GM18873 (cell line): ENCODE measurements around the gene ILKAP.

Experiments
- ATAC-seq: cut with Tn5 transposase; IDR thresholded peaks from one replicate; pipeline ENCODE4 v1.9.1; 2021; ENCODE audit warnings: mild to moderate bottlenecking, moderate library complexity, moderate number of reproducible peaks; ENCODE audit not compliant: unreplicated experiment, low FRiP score

ILKAP gene

GRCh38 chr2:238126338-238126737 is 77.2 kb downstream of the ILKAP start:
- no peak for ATAC-seq

GRCh38 chr2:238125127-238125885 is 78.2 kb downstream of the ILKAP start:
- no peak for ATAC-seq

GRCh38 chr2:238124488-238125126 is 78.9 kb downstream of the ILKAP start:
- no peak for ATAC-seq

GRCh38 chr2:238123991-238124470 is 79.5 kb downstream of the ILKAP start:
- ATAC-seq = no peak

GRCh38 chr2:238123218-238123971 is 80.1 kb downstream of the ILKAP start:
- ATAC-seq = no peak

- ATAC-seq = no peak
These were observed 80.9 kb downstream of the ILKAP start for GRCh38 chr2:238122287-238123217.

- no peak for ATAC-seq
These were observed 81.8 kb downstream of the ILKAP start for GRCh38 chr2:238121511-238122286.

- ATAC-seq = no peak
These were observed 82.8 kb downstream of the ILKAP start for GRCh38 chr2:238120463-238121298.
